Right lung (tissue), 5 donors: ENCODE measurements around the gene PRKCA. TPM values are rescaled to one million over a fixed set of nuclear protein-coding genes. Genes with fewer than 3 reads are reported as not detected.

Experiments used
- DNase-seq, 2 donors: peaks; one replicate each; pipeline ENCODE4 v3.0.0-alpha.2; 2013
- polyA plus RNA-seq, 5 donors: library from polyadenylated mRNA; unstranded; fragments of 120-200 nt; gene quantifications; one replicate each; pipeline versions ENCODE4 v1.2.1 to v1.2.3, GENCODE V29; 2013; ENCODE audit warnings: inconsistent platforms in 1 of 5, low replicate concordance in 1 of 5; ENCODE audit not compliant: insufficient read length in 5 of 5, insufficient read depth in 1 of 5

PRKCA gene
- polyA plus RNA-seq, 5 donors = 11.7 to 18.1 (median 17.2) TPM

GRCh38 chr17:66517336-66518009 lies 215.1 kb downstream of the PRKCA start:
- DNase-seq = no peak

- DNase-seq = no peak
These were observed 215.7 kb downstream of the PRKCA start for GRCh38 chr17:66518108-66518507.

GRCh38 chr17:66518677-66519076 lies 216.3 kb downstream of the PRKCA start:
- DNase-seq = no peak

GRCh38 chr17:66519154-66519553 lies 216.7 kb downstream of the PRKCA start:
- no peak for DNase-seq

- no peak for DNase-seq
These were observed 218.6 kb downstream of the PRKCA start for GRCh38 chr17:66520999-66521398.

- no peak for DNase-seq
These were observed 220.3 kb downstream of the PRKCA start for GRCh38 chr17:66522591-66523272.

- DNase-seq = no peak
These were observed 221.2 kb downstream of the PRKCA start for GRCh38 chr17:66523378-66524200.

- DNase-seq = no peak
These were observed 222.5 kb downstream of the PRKCA start for GRCh38 chr17:66524877-66525276.

GRCh38 chr17:66525338-66525737 lies 222.9 kb downstream of the PRKCA start:
- no peak for DNase-seq

- no peak for DNase-seq
These were observed 224.4 kb downstream of the PRKCA start for GRCh38 chr17:66526827-66527226.

GRCh38 chr17:66527335-66527734 lies 224.9 kb downstream of the PRKCA start:
- no peak for DNase-seq

- no peak for DNase-seq
These were observed 229.5 kb downstream of the PRKCA start for GRCh38 chr17:66531851-66532295.

- no peak for DNase-seq
These were observed 231.2 kb downstream of the PRKCA start for GRCh38 chr17:66533572-66533971.

GRCh38 chr17:66533986-66534385 lies 231.6 kb downstream of the PRKCA start:
- DNase-seq = no peak

- DNase-seq = no peak
These were observed 233.2 kb downstream of the PRKCA start for GRCh38 chr17:66535611-66536010.

GRCh38 chr17:66537502-66537901 lies 235.1 kb downstream of the PRKCA start:
- DNase-seq = no peak

- DNase-seq = no peak
These were observed 236.4 kb downstream of the PRKCA start for GRCh38 chr17:66538776-66539175.

GRCh38 chr17:66540131-66540781 lies 237.8 kb downstream of the PRKCA start:
- DNase-seq = peak in 1 of 2 donors; percentile 45

GRCh38 chr17:66541461-66542128 lies 239.2 kb downstream of the PRKCA start:
- DNase-seq = no peak

- DNase-seq = no peak
These were observed 239.9 kb downstream of the PRKCA start for GRCh38 chr17:66542129-66542966.
